ENCODE data around the gene PWWP2B. TPM values are rescaled to one million over a fixed set of nuclear protein-coding genes. Genes with fewer than 3 reads are reported as not detected.

The PWWP2B gene
- total and polyA plus RNA-seq, 11 donors = 10.5 to 23.5 (median 15.3) TPM

DNA sequence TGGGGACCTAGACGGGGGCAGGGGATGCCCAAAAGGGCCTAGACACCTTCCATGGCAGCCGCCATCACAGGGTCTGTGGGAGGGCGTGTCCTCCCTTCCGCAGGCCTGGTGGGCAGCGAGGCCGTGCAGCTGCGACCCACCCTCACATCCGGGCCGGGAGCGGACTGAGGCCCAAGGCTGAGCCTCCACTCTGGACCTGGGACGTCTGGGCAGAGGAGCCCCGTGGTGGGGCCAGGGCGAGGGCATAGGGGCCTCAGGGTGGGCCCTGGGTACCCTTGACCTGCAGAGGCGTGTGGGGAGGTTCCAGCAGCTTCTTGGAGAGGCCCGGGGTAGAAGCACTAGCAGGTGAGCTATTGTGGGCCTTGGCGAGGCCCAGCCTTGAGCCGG is 49.2 kb downstream of the PWWP2B start:
- peaks cover 0 to 49% (median 7%) of the 10 kb centered on the region in 12 donors for H3K4me1 ChIP-seq
- no peaks in the 10 kb centered on the region for H3K9me3 ChIP-seq
- H3K27me3 ChIP-seq = no peaks in the 10 kb centered on the region
- TF ChIP-seq, protein P1, sequence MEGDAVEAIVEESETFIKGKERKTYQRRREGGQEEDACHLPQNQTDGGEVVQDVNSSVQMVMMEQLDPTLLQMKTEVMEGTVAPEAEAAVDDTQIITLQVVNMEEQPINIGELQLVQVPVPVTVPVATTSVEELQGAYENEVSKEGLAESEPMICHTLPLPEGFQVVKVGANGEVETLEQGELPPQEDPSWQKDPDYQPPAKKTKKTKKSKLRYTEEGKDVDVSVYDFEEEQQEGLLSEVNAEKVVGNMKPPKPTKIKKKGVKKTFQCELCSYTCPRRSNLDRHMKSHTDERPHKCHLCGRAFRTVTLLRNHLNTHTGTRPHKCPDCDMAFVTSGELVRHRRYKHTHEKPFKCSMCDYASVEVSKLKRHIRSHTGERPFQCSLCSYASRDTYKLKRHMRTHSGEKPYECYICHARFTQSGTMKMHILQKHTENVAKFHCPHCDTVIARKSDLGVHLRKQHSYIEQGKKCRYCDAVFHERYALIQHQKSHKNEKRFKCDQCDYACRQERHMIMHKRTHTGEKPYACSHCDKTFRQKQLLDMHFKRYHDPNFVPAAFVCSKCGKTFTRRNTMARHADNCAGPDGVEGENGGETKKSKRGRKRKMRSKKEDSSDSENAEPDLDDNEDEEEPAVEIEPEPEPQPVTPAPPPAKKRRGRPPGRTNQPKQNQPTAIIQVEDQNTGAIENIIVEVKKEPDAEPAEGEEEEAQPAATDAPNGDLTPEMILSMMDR (IDR thresholded peaks at IDR 0.05) = no peak
- TF ChIP-seq POLR2A (IDR thresholded peaks at IDR 0.05) = no peak
- DNase-seq = peak in 1 of 5 donors; percentile 42
- WGBS, 4 donors = 91 to 96% (median 95%) methylated on average over 17 of the region's 17 CpGs
- peak overlapping the region in 1 of 12 donors; percentile 93 for H3K27ac ChIP-seq
- no peak overlapping the region for H3K4me3 ChIP-seq
- H3K36me3 ChIP-seq = no peaks in the 10 kb centered on the region
- no peak for ATAC-seq
- intact Hi-C loops (cut with DNase I) = no loop called here

GRCh38 chr10:132446661-132447445 is 49.9 kb downstream of the PWWP2B start:
- Histone ChIP-seq H3K36me3 (no peaks in the 10 kb centered on the region), H3K27me3 (no peaks in the 10 kb centered on the region), H3K4me1 (peaks cover 0 to 55% (median 7%) of the 10 kb centered on the region in 12 donors), H3K27ac (peak overlapping the region in 3 of 12 donors; percentile 22 to 93 (median 79)), H3K4me3 (peak overlapping the region in 1 of 12 donors; percentile 38), H3K9me3 (no peaks in the 10 kb centered on the region)
- ATAC-seq (peak; percentile 37 to 74 (median 72)), DNase-seq (peak in 3 of 5 donors; percentile 65 to 75 (median 68))
- intact Hi-C loops (cut with DNase I) = no loop called here
- WGBS, 4 donors = 53 to 60% (median 56%) methylated on average over 9 to 17 of the region's 17 CpGs
- no peak for TF ChIP-seq POLR2A (IDR thresholded peaks at IDR 0.05)
- TF ChIP-seq, protein P1 (IDR thresholded peaks at IDR 0.05) = peak in 10 of 12 donors; percentile 21 to 48 (median 36)

GRCh38 chr10:132447446-132448247 is 50.6 kb downstream of the PWWP2B start:
- DNase-seq (peak in 1 of 5 donors; percentile 68), ATAC-seq (peak in 2 of 4 donors; percentile 2 to 11)
- H3K4me3 ChIP-seq = peak overlapping the region in 1 of 12 donors; percentile 38
- H3K36me3 ChIP-seq = no peaks in the 10 kb centered on the region
- H3K27ac ChIP-seq = peak overlapping the region in 4 of 12 donors; percentile 22 to 93 (median 63)
- no peaks in the 10 kb centered on the region for H3K27me3 ChIP-seq
- intact Hi-C loops (cut with DNase I) = no loop called here
- H3K4me1 ChIP-seq = peaks cover 0 to 59% (median 11%) of the 10 kb centered on the region in 12 donors
- no peak for TF ChIP-seq POLR2A (IDR thresholded peaks at IDR 0.05)
- TF ChIP-seq, protein P1 (IDR thresholded peaks at IDR 0.05) = no peak
- WGBS, 4 donors = 79 to 89% (median 83%) methylated on average over 26 to 29 of the region's 29 CpGs
- no peaks in the 10 kb centered on the region for H3K9me3 ChIP-seq

Measured in heart left ventricle (tissue), 16 donors.